Left renal pelvis (tissue), 4 donors: ENCODE data around the gene PCYT1A. TPM values are rescaled to one million over a fixed set of nuclear protein-coding genes. Genes with fewer than 3 reads are reported as not detected.

Experiments
- DNase-seq, 4 donors: peaks; one replicate each; pipeline ENCODE4 v3.0.0-alpha.2; 2013; ENCODE audit warnings: low read depth in 4 of 4, low spot score in 3 of 4
- polyA plus RNA-seq, 4 donors: library from polyadenylated mRNA; unstranded; fragments of 120-200 nt; gene quantifications; one replicate each; pipeline ENCODE4 v1.2.1, GENCODE V29; 2013; ENCODE audit not compliant: insufficient read length in 4 of 4

The PCYT1A gene
- polyA plus RNA-seq, 4 donors = 34.3 to 40.9 (median 39.3) TPM

- no peak for DNase-seq
Measured at GRCh38 chr3:196240424-196240823, 47.1 kb downstream of the PCYT1A start.

- no peak for DNase-seq
Measured at GRCh38 chr3:196238612-196239560, 48.6 kb downstream of the PCYT1A start.

GRCh38 chr3:196237203-196237602, 50.3 kb downstream of the PCYT1A start:
- DNase-seq = no peak

- no peak for DNase-seq
Measured at GRCh38 chr3:196236223-196236622, 51.3 kb downstream of the PCYT1A start.

- no peak for DNase-seq
Measured at GRCh38 chr3:196235452-196236122, 51.9 kb downstream of the PCYT1A start.

GRCh38 chr3:196232882-196233251, 54.7 kb downstream of the PCYT1A start:
- DNase-seq = no peak

- DNase-seq = no peak
Measured at GRCh38 chr3:196232154-196232881, 55.2 kb downstream of the PCYT1A start.

GRCh38 chr3:196227629-196228493, 59.7 kb downstream of the PCYT1A start:
- no peak for DNase-seq

- DNase-seq = no peak
Measured at GRCh38 chr3:196227121-196227561, 60.4 kb downstream of the PCYT1A start.

GRCh38 chr3:196225763-196226364, 61.7 kb downstream of the PCYT1A start:
- no peak for DNase-seq

GRCh38 chr3:196225086-196225485, 62.4 kb downstream of the PCYT1A start:
- no peak for DNase-seq

- DNase-seq = no peak
Measured at GRCh38 chr3:196222876-196223595, 64.5 kb downstream of the PCYT1A start.

GRCh38 chr3:196220991-196221390, 66.5 kb downstream of the PCYT1A start:
- no peak for DNase-seq

- DNase-seq = no peak
Measured at GRCh38 chr3:196220587-196220986, 66.9 kb downstream of the PCYT1A start.

- DNase-seq = no peak
Measured at GRCh38 chr3:196219970-196220311, 67.6 kb downstream of the PCYT1A start.

GRCh38 chr3:196219194-196219969, 68.1 kb downstream of the PCYT1A start:
- no peak for DNase-seq

GRCh38 chr3:196218155-196218712, 69.3 kb downstream of the PCYT1A start:
- DNase-seq = no peak
